Kasumi-1 (cell line): Measurements from ENCODE around the gene BAG1.

Experiments
- DNase-seq, 2 experiments: peaks; one replicate each; lab custom pipeline; 2025; lab: John Stamatoyannopoulos, UW

Gene BAG1

GRCh38 chr9:33273972-33274328, 9.4 kb upstream of the BAG1 start:
- no peak for DNase-seq

- no peak for DNase-seq
These were observed 8.9 kb upstream of the BAG1 start for GRCh38 chr9:33273266-33273971.

- DNase-seq = no peak
These were observed 7.6 kb upstream of the BAG1 start for GRCh38 chr9:33272061-33272460.

- DNase-seq = no peak
These were observed 5.6 kb upstream of the BAG1 start for GRCh38 chr9:33270146-33270545.

GRCh38 chr9:33267151-33267767, 2.8 kb upstream of the BAG1 start:
- DNase-seq = no peak

- DNase-seq = no peak
These were observed 830 bp upstream of the BAG1 start for GRCh38 chr9:33265211-33265865.

- DNase-seq = peak in 1 of 2 experiments; percentile 35
These were observed 470 bp downstream of the BAG1 start for GRCh38 chr9:33264003-33264472.

- DNase-seq = peak; percentile 21 to 26
These were observed 1.1 kb downstream of the BAG1 start for GRCh38 chr9:33263131-33264002.

GRCh38 chr9:33260372-33260771, 4.1 kb downstream of the BAG1 start:
- no peak for DNase-seq

- no peak for DNase-seq
These were observed 7.2 kb downstream of the BAG1 start for GRCh38 chr9:33257276-33257675.

- no peak for DNase-seq
These were observed 8.3 kb downstream of the BAG1 start for GRCh38 chr9:33256236-33256635.

GRCh38 chr9:33255471-33255870, 9.0 kb downstream of the BAG1 start:
- DNase-seq = no peak

- no peak for DNase-seq
These were observed 9.5 kb downstream of the BAG1 start for GRCh38 chr9:33255014-33255413.

GRCh38 chr9:33254211-33254610, 10.3 kb downstream of the BAG1 start:
- DNase-seq = no peak

GRCh38 chr9:33250458-33250995, 14.0 kb downstream of the BAG1 start:
- DNase-seq = no peak

GRCh38 chr9:33249983-33250382, 14.5 kb downstream of the BAG1 start:
- DNase-seq = no peak

GRCh38 chr9:33249087-33249658, 15.3 kb downstream of the BAG1 start:
- no peak for DNase-seq

- no peak for DNase-seq
These were observed 15.9 kb downstream of the BAG1 start for GRCh38 chr9:33248606-33249005.

GRCh38 chr9:33246269-33246860, 18.1 kb downstream of the BAG1 start:
- no peak for DNase-seq

- no peak for DNase-seq
These were observed 19.2 kb downstream of the BAG1 start for GRCh38 chr9:33245341-33245740.

GRCh38 chr9:33244137-33244784, 20.2 kb downstream of the BAG1 start:
- no peak for DNase-seq
